ENCODE data around the gene METTL26.

- no peak for TF ChIP-seq POLR2AphosphoS5 (IDR thresholded peaks at IDR 0.05; ENCODE audit: borderline replicate concordance, low read depth, low read length)
- no peak for TF ChIP-seq EZH2 (IDR thresholded peaks at IDR 0.05)
Measured at GRCh38 chr16:645852-646678, 10.0 kb upstream of the METTL26 start.
